Measurements from ENCODE around the gene CGB3.

- TF ChIP-seq CTCF (IDR thresholded peaks at IDR 0.05) = no peak
- no peak for TF ChIP-seq EP300 (IDR thresholded peaks at IDR 0.05)
- no peak for TF ChIP-seq POLR2AphosphoS5 (IDR thresholded peaks at IDR 0.05)
Measured at GRCh38 chr19:49064029-49064629, 40.0 kb upstream of the CGB3 start.

Measured in suprapubic skin (tissue), 4 donors.